Adipocyte (in vitro differentiated cells): ENCODE data around the gene RASL11A.
A peak's percentile ranks its signal among the peaks of the same experiment; 100 is the strongest.
"Not testable (repeated sequence)": the region's sequence is repeated elsewhere in the genome, so short reads cannot be mapped to it uniquely, and the experiment has no call there.

ENCODE experiments used
- DNase-seq: peaks from one replicate; pipeline ENCODE4 v3.0.0-alpha.2; 2015; ENCODE audit warnings: low read depth
- H3K27me3 ChIP-seq: replicated peaks from 2 replicates; pipeline ENCODE4 v1.7.0; 2013; ENCODE audit warnings: mild to moderate bottlenecking, low read length, moderate library complexity; ENCODE audit not compliant: control insufficient read depth, insufficient read depth
- H3K36me3 ChIP-seq: 2 replicates; pipeline ENCODE4 v1.7.0; 2013; ENCODE audit warnings: low read length, mild to moderate bottlenecking, moderate library complexity; ENCODE audit not compliant: control insufficient read depth, insufficient read depth, severe bottlenecking
- H3K4me1 ChIP-seq: 2 replicates; pipeline ENCODE4 v1.7.0; 2013; ENCODE audit warnings: mild to moderate bottlenecking, low read length, moderate library complexity; ENCODE audit not compliant: control insufficient read depth, insufficient read depth
- H3K4me3 ChIP-seq: 2 replicates; pipeline ENCODE4 v1.7.0; 2013; ENCODE audit warnings: mild to moderate bottlenecking, low read length, moderate library complexity
- H3K9ac ChIP-seq: 2 replicates; pipeline ENCODE4 v1.7.0; 2013; ENCODE audit warnings: mild to moderate bottlenecking, low read length, moderate library complexity
- H3K9me3 ChIP-seq: 2 replicates; pipeline ENCODE4 v1.7.0; 2013; ENCODE audit warnings: mild to moderate bottlenecking, low read length, moderate library complexity; ENCODE audit not compliant: control insufficient read depth

RASL11A gene, protein sequence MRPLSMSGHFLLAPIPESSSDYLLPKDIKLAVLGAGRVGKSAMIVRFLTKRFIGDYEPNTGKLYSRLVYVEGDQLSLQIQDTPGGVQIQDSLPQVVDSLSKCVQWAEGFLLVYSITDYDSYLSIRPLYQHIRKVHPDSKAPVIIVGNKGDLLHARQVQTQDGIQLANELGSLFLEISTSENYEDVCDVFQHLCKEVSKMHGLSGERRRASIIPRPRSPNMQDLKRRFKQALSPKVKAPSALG

DNA sequence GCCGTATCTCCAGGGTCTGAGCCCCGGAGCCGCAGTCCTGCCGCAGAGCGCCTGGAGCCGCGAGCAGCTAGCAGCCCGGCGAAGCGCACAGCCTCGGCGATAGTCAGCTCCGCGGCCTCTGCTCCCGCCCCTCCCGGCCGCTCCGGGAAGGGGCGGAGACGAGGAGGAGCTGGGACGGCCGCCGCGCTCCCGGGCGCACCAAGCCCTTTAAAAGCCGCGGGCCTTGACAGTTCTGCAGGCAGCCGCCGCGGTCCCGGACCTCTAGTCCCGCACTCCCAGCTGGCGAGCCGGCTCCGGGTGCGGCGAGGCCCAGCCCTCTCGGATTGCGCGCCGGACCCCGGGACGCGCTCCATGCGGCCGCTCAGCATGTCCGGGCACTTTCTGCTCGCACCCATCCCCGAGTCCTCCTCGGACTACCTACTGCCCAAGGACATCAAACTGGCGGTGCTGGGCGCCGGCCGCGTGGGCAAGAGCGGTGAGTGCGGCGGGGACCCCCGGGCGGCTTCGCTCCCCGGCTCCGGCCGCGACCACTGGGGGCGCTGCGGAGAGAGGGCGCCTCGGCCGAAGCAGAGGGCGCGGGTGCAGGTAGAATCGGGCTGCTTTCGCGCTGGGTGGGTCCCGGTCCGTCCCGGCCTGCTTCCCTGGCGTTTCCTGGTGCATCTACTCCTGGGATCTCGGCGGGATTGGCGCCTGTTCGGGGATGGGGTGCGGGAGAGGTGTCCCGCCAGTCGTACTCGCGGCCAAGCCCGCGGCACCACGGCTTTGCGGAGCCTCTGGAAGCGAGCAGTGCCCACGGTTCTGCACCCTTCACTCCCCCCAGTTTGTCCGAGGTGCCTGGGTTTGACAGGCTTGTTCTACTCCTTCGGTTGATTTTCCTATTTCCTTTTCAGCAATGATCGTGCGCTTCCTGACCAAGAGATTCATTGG, at the start of gene RASL11A:
Gene RASL11A (plus strand): TSS at position 237 of the 927 bp plus-strand sequence. CDS start 115 bp downstream, at position 352.
- Histone ChIP-seq H3K9me3 (no peaks in the 10 kb centered on the region), H3K9ac (peak within 1 kb of the TSS; percentile 90), H3K36me3 (peaks cover 15% of the 10 kb centered on the region), H3K27me3 (no peaks in the 10 kb centered on the region), H3K4me3 (peak within 1 kb of the TSS; percentile 85), H3K4me1 (peaks cover 60% of the 10 kb centered on the region)
- peak; percentile 97 for DNase-seq

DNA sequence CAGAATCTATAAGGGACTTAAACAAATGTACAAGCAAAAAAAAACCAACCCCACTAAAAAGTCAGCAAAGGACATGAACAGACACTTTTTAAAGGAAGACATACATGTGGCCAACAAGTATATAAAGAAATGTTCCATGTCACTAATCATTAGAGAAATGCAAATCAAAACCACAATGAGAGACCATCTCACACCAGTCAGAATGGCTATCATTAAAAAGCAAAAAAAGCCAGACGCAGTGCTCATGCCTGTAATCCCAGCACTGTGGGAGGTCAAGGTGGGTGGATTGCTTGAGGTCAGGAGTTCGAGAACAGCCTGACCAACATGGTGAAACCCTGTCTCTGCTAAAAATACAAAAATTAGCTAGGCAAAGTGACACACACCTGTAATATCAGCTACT, 48.5 kb upstream of the RASL11A start:
- H3K36me3 ChIP-seq, DNase-seq, H3K4me3 ChIP-seq, H3K9me3 ChIP-seq, H3K9ac ChIP-seq, H3K4me1 ChIP-seq, H3K27me3 ChIP-seq: not testable (repeated sequence)

DNA sequence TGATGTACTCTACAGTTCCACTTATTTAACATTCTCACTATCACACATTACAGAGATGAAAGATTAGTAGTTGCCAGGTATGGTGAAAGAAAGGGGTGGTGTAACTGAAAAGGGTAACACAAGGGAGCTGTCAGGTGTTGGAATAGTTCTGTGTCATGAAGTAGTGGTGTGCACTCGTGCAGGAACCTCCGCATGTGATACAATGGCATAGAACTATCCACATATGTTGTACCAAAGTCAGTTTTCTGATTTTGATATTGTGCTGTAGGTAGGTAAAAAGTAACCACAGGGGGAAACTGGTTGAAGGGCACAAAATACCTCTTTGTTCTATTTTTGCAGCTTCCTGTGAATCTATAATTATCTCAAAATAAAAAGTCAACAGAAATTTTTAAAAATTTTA, 43.6 kb upstream of the RASL11A start:
- no peaks in the 10 kb centered on the region for H3K4me1 ChIP-seq
- no peak overlapping the region for H3K4me3 ChIP-seq
- H3K9ac ChIP-seq, result no peak overlapping the region
- DNase-seq, result no peak
- no peaks in the 10 kb centered on the region for H3K27me3 ChIP-seq
- peaks cover 14% of the 10 kb centered on the region for H3K9me3 ChIP-seq
- H3K36me3 ChIP-seq, result no peaks in the 10 kb centered on the region

DNA sequence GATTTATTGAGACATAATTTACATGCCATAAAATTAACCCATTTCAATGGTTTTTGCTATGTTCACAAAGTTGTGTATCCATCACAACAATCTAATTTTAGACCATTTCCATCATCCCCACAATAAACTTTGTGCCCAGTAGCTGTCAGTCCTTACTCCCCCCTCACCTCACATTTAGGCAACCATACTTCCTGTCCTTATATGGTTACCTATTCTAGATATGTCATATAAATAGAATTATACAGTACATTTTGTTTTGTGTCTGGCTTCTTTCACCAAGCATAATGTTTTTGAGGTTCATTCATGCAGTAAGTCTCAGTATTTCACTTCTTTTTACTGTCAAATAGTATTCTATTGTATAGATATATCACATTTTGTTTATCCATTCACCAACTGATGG, 42.5 kb upstream of the RASL11A start:
- no peaks in the 10 kb centered on the region for H3K27me3 ChIP-seq
- no peak overlapping the region for H3K9ac ChIP-seq
- H3K4me3 ChIP-seq, result no peak overlapping the region
- no peaks in the 10 kb centered on the region for H3K36me3 ChIP-seq
- DNase-seq, result no peak
- no peaks in the 10 kb centered on the region for H3K4me1 ChIP-seq
- H3K9me3 ChIP-seq, result peaks cover 21% of the 10 kb centered on the region

DNA sequence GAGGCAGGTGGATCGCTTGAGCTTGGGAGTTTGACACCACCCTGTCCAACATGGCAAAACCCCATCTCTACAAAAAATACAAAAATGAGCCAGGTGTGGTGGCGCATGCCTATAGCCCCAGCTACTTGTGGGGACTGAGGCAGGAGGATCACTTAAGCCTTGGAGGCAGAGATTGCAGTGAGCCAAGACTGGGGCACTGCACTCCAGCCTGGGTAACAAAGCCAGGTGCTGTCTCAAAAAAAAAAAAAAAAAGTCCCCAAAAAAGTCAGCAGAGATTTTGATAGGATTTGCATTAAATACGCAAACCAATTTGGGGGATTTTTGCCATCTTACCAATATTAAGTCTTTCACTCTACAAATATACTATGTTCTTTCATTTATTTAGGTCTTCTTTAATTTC, 41.0 kb upstream of the RASL11A start:
- DNase-seq, result no peak
- Histone ChIP-seq H3K4me3 (no peak overlapping the region), H3K27me3 (no peaks in the 10 kb centered on the region), H3K4me1 (no peaks in the 10 kb centered on the region), H3K36me3 (no peaks in the 10 kb centered on the region), H3K9me3 (peaks cover 21% of the 10 kb centered on the region), H3K9ac (no peak overlapping the region)

DNA sequence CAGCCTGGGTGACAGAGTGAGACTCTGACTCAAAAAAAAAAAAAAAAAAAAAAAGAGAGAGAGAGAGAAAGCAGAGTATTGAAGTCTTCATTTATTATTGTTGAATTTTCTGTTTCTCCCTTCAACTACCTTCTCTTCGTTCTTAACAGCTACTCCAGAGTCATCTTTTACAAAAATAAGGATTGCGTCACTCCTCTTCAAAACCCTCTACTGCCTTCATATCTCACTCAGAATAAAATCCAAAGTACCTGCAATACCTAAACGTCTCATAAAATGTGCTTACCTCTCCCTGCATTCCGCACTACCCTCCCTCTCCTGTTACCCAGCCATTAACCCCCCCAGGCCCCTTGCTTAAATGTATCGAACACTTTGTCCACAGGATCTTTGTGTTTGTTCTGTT, 36.7 kb upstream of the RASL11A start:
- peaks cover 15% of the 10 kb centered on the region for H3K9me3 ChIP-seq
- no peaks in the 10 kb centered on the region for H3K36me3 ChIP-seq
- H3K4me3 ChIP-seq, result no peak overlapping the region
- H3K27me3 ChIP-seq, result no peaks in the 10 kb centered on the region
- peaks cover 8% of the 10 kb centered on the region for H3K4me1 ChIP-seq
- DNase-seq, result no peak
- no peak overlapping the region for H3K9ac ChIP-seq

DNA sequence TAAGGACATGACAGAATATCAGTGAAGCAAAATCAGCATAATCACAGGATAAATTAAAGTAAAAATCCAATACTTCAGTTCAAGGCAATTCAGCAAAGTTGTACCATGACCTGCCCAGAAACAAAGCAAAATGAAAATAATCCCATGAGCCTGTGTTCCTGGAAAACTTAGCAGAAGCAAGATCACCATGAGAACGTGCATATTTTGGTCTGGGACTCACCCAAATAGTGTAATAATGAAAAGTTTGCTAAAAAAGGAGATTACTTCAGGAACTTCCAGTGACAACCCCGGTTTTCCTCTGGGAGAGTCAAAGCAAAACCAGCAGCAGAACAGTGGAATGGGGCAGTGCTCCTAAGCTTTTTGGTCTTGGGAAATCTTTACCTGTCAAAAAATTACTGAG, 34.2 kb upstream of the RASL11A start:
- Histone ChIP-seq H3K9ac (no peak overlapping the region), H3K27me3 (no peaks in the 10 kb centered on the region), H3K4me3 (no peak overlapping the region)

DNA sequence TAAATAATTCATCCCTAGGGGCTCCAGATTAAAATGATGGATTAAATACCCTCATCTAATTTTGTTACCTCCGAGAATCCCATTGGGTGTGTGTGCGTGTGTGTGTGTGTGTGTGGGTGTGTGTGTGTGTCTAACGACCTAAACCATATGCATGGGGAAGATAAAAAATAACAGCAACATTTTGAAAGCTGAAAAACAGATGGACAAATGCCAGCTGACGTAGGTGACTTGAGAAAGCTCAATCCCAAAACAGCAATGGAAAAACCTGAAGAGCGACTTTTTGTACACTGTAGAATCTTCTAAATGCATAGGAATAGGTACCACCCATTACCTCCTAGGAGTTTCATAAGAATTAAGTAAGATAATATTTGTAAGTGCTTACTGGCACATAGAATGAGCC, 27.9 kb upstream of the RASL11A start:
- no peak overlapping the region for H3K9ac ChIP-seq
- H3K4me3 ChIP-seq, result no peak overlapping the region
- H3K36me3 ChIP-seq, result no peaks in the 10 kb centered on the region
- DNase-seq, result no peak
- no peaks in the 10 kb centered on the region for H3K9me3 ChIP-seq
- H3K4me1 ChIP-seq, result no peaks in the 10 kb centered on the region
- no peaks in the 10 kb centered on the region for H3K27me3 ChIP-seq

More for the DNA sequence above, 34.2 kb upstream of the RASL11A start:
- DNase-seq, result no peak
- H3K36me3 ChIP-seq, result no peaks in the 10 kb centered on the region
- H3K9me3 ChIP-seq, result peaks cover 11% of the 10 kb centered on the region
- peaks cover 8% of the 10 kb centered on the region for H3K4me1 ChIP-seq

DNA sequence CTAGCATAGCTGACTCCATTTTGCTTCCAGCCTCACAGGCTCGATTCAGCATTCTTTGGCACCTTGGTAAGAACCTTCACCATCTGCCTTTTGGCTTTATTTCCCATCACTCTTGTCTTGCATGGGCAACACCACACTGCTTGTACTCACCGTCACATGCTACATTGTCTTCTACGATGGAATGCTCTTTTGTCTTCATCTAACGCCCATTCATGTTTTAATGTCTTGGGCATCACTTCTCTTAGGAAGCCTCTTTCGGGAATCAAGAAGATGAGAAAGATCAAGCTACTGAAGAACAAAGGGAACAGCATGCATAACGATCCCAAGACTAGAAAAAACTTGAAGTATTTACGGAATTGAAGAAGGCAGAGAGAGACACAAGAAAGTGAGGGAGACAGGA, 25.0 kb upstream of the RASL11A start:
- Histone ChIP-seq H3K9ac (no peak overlapping the region), H3K36me3 (no peaks in the 10 kb centered on the region), H3K27me3 (no peaks in the 10 kb centered on the region), H3K4me1 (peaks cover 7% of the 10 kb centered on the region), H3K4me3 (no peak overlapping the region), H3K9me3 (no peaks in the 10 kb centered on the region)
- DNase-seq, result no peak

DNA sequence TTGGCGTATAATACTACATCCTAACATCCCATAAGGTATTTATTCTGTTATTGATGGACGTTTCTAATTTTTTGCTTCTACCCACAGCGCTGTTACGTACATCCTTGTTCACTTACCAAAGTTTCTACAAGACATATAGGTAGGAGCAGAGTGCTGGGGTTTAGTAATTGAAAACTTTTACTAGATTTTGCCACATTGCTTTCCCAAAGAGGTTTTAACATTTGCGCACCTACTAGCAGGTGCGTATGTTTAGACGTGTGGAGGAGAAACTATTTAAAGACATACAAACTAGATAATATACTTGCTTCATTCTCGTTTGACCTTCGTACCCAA, 19.8 kb upstream of the RASL11A start:
- Histone ChIP-seq H3K4me1 (peaks cover 41% of the 10 kb centered on the region), H3K9ac (peak overlapping the region; percentile 99), H3K36me3 (peaks cover 24% of the 10 kb centered on the region), H3K27me3 (no peaks in the 10 kb centered on the region), H3K9me3 (no peaks in the 10 kb centered on the region), H3K4me3 (peak overlapping the region; percentile 91)
- no peak for DNase-seq

DNA sequence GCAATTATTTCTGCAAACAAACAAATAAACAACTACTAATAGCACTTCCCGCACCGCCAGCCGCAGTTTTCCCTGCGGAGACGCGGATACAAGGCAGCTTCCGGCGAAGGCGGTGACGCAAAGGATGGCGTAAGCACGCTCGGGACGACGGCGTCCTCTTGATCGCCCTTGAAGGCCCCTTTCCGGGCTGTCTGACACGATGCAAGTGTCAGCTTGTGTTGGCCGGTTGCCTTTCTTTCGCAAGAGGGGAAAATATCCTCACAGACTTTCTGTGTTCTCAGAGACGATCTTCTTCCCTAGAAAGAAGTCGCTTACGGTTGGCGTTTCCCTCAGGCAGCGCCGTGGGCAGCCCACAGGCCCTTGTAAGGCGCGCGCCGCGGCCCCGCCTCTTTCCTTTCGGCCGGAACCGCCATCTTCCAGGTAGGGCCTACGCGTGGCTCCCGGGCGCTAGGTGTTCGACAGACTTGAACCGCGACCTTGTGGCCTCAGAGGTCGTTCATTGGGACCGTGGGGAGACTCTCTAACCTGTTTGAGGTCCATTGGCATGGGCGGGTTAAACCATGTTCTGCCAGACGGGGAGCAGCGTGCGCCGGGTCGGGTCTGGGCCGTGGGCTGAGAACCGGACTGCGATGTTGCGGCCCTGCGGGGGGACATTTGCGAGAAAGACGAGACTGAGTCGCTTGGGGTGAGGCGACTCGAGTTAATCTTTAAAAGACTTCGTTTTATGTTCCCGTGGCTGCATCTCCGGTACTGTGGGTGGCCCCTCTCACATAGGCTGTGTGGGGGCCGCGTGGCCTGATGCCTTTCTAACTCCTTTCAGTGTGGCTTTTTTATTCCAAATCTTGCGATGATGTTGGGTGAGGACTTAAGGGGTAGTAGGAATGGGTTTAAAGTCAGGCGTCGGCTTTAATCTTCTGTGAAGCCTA, 19.2 kb upstream of the RASL11A start, which contains the start of gene RPL21:
Gene RPL21 (plus strand): TSS at position 393 of the 926 bp plus-strand sequence. CDS start 2,219 bp downstream, outside the sequence.
- Histone ChIP-seq H3K4me3 (peak within 1 kb of the TSS; percentile 91), H3K36me3 (peaks cover 30% of the 10 kb centered on the region), H3K9me3 (no peaks in the 10 kb centered on the region), H3K4me1 (peaks cover 47% of the 10 kb centered on the region), H3K27me3 (no peaks in the 10 kb centered on the region), H3K9ac (peak within 1 kb of the TSS; percentile 99)
- DNase-seq, result peak; percentile 98
